GM19324 (cell line): ENCODE measurements around the gene CLEC4G.

Experiments
- ATAC-seq: cut with Tn5 transposase; IDR thresholded peaks from one replicate; pipeline ENCODE4 v1.9.1; 2021; ENCODE audit warnings: mild to moderate bottlenecking, moderate library complexity; ENCODE audit not compliant: unreplicated experiment, low FRiP score

CLEC4G gene

GRCh38 chr19:7699003-7699402 lies 32.9 kb downstream of the CLEC4G start:
- no peak for ATAC-seq

DNA sequence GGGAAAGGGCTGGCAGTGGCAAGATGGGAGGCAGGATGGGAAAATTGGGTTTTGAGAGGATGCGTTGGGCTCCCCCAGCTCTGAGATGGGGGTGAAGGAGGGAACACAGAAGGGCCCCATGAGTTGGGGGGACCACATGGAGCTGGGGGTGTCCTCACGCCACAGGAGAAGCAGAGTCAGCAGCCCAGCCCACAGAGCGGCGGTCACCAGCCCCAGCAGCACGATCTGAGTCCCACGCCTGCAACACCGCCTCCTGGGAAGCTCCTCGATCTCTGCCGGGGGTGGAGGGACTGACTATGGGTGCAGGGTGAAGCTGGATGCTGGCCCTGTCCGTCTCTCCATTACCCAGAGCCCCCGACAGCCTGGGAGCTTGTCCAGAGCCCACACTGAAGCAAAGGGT lies 33.3 kb downstream of the CLEC4G start:
- ATAC-seq: no peak

DNA sequence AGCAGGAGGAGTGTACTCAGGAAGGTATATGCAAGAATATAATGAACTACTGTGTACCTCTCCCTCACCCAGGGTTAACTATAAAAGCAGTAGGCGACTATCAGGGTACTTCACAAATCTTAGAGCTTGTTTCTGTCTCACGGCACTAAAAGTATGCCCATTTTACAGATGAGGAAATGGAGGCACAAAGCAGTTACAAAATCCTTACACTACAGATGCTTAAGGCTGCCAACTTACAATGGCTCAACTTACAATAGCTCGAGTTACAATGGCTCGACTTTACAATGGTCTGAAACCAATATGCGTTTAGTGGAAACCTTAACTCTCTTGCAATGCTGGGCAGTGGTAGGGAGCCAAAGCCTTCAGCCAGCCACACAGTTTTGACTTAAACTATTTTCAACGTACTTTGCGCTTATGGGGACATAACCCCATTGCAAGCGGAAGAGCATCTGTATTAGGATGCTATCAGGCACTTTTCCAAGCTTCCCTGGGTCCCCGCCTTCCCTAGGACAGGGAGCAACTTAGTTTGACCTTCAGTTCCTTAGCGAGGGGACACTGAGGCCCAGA lies 34.1 kb downstream of the CLEC4G start:
- no peak for ATAC-seq

DNA sequence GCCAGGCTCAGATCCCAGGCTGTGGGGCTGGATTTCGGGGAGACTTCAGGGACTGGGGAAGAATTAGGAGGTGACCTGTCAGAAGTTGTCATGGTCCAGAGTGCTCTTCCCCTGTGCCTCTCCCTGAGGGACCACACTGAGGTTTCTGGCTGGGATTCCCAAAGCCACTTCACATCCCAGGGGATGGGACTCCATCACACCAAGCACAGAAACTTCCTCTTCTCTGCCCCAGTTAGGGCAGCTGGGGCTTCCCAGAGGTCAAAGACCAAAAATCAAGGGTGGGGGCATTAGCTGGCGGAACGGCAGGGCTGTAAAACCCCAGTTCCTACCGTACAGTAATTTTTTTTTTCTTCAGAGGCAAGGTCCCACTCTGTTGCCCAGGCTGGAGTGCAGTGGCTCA lies 37.4 kb downstream of the CLEC4G start:
- no peak for ATAC-seq

- ATAC-seq: no peak
These were observed 39.4 kb downstream of the CLEC4G start for GRCh38 chr19:7692417-7693088.

- ATAC-seq: no peak
These were observed 40.4 kb downstream of the CLEC4G start for GRCh38 chr19:7691497-7691896.

- ATAC-seq: no peak
These were observed 41.1 kb downstream of the CLEC4G start for GRCh38 chr19:7690779-7691258.

- no peak for ATAC-seq
These were observed 42.7 kb downstream of the CLEC4G start for GRCh38 chr19:7689165-7689564.

- ATAC-seq: no peak
These were observed 44.7 kb downstream of the CLEC4G start for GRCh38 chr19:7687177-7687576.

DNA sequence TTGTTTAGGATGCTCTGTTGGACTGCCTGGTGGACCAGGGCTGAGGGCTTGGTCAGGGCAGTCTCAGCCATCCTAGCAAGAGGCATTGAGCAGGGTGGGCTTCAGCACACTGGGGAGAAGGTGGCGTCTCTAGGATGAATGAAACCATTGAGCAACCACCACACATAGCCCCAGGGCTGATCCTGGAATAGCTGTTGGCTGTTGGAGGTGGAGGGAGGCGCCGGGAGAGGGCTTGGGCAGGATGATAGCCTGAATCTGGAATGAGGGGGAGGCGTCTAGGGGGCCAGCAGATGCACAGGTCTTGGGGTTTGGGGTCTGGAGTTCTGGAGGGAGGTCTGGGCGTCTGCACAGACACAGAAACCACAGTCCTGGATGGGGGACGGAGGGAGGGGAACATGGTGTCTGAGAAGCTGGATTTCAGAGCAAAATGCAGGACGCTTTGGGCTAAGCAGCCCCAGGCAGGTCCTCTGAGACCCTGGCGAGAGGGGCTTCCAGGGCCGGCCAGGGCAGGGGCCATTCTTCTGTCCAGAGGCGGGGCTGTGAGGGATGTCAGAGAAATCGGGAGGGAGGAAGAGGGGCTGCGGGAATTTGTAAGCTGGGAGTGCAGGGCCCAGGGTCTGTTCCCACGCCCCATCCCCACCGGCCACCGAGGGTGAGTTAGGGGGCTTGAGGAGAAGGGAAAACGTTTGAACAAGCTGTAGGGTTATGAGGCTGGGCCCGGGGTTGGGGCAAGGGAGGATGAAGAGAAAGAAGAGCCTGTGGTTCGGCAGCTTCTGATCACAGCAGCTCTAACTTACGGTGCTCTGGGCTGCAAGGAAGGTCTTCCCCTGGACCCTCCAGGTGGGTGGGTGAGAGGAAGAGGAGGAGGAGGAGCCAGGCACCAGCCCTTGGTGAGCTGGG lies 46.1 kb downstream of the CLEC4G start:
- no peak for ATAC-seq

- no peak for ATAC-seq
These were observed 49.6 kb downstream of the CLEC4G start for GRCh38 chr19:7682175-7682855.

- no peak for ATAC-seq
These were observed 50.4 kb downstream of the CLEC4G start for GRCh38 chr19:7681340-7682174.

DNA sequence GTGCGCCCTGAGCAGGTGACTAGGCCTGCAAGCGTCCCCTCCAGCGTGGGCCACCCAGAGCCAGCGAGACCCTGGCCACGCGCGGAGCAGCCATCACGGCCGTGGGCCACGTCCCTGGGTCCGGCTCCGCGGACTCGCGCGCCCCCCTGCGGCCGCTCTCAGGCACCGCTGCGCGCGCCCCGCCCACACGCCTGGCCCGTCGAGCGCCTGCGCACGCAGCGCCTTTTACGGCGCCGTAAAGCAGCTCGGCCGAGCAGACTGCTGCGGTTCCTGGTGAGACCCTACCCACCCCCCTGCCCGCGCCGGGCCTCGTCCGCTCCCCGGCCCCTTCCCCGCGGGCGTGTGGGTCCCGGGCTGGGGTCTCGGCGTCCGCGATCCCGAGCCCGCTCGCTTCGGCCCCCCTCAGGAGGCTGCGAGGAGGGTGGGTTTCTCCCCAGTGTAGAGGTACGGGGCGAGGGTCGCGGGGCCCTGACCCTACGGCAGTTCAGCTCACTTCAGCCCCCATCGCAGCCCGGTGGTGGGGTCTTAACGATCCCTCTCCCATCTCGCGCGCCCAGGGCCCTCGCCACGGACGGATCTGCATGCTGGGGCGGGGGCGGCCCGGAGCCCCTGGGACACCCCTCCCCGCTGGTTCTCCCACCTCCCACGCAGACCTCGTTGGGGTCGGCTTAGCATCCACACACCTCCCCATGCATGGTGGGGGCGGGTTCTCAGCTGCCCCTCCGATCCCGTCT lies 51.1 kb downstream of the CLEC4G start, which contains the start of gene TRAPPC5:
Gene TRAPPC5 (plus strand): TSS at position 228 of the 734 bp plus-strand sequence. CDS start 1,421 bp downstream, outside the sequence.
- ATAC-seq: peak; percentile 54

DNA sequence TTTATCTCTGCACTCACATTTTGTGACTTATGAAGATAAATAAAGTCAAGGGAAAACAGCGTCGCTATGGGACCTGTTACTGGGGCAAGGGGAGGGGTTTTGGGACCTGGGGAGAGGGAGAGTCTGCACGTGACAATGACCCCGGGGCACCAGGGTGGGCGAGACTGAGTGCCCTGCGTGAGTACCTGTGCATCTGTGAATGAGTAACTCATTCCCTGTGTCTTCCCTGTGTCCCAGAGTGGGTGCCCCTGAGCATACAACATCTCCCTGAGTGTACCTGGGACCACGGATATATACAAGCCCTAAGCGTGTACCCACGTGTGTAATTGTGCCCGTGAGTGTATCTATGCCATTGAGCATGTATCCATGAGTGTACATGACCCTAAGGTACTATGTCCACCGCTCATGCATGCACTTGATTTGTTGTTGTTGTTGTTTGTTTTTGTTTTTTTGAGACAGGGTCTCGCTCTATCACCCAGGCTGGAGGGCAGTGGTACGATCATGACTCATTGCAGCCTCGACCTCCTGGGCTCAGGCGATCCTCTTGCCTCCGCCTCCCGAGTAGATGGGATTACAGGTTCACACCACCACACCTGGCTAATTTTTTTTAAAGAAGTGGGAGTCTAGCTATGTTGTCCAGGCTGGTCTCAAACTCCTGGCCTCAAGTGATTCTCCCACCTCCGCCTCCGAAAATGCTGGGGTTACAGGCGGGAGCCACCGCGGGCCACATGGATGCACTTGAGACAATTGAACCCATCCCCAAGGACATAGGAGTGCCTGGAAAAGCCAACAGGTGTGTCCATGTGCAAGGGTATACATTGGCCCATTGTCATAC lies 51.9 kb downstream of the CLEC4G start:
- ATAC-seq: no peak

GRCh38 chr19:7678971-7679751 lies 52.7 kb downstream of the CLEC4G start:
- ATAC-seq: no peak
